GM21447 (cell line): ENCODE measurements around the gene NME1.
"Not testable (repeated sequence)": the region's sequence is repeated elsewhere in the genome, so short reads cannot be mapped to it uniquely, and the experiment has no call there.

Source experiments
- ATAC-seq: cut with Tn5 transposase; IDR thresholded peaks from one replicate; pipeline ENCODE4 v1.9.1; 2021; ENCODE audit not compliant: unreplicated experiment

The NME1 gene

DNA sequence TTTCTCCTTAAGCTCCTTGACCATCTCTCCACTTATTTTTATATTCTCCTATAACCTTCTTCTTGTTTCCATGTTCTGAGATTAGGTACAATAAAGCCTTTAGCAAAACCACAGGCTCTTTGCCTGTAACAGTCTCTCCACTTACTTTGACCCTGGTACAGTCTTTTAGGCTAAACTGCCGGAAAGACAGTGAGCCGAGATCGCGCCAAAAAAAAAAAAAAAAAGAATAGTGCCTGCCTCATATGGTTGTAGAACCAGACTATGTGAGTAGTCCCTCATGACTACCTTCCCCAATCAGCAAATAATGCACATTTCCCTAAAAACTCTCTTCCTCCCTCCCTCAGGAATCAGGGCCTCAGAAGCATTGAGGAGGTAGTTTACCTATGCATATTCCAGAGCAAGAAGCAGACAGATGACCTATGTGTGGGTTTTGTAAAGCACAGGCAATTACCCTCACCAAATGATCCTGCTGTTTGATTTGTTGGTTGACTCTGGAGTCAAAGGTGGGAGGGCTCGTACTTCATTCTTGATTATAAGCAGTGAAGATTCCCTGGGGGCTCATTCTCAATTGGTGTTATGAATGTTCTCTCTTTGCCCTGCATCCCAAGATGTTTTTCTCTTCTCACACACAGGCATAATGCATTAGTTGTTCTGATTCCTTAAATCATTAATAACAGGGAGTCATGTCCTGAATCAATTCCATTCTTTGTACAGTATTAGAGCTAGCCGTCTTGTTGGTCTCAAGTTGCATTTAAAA is 8.9 kb upstream of the NME1 start:
- no peak for ATAC-seq

DNA sequence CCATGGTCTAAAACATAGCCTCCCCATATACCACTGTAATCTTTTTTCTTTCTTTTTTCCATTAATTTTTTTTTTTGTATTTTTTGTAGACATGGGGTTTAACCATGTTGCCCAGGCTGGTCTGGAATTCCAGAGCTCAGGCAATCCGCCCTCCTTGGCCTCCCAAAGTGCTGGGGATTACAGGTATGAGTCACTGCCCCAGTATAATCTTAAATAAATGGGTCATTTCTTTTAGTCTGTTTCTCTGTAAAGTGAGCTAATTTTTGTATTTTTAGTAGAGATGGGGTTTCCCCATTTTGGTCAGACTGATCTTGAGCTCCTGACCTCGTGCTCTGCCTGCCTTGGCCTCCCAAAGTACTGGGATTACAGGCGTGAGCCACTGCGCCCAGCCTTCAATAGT is 5.7 kb upstream of the NME1 start:
- no peak for ATAC-seq

DNA sequence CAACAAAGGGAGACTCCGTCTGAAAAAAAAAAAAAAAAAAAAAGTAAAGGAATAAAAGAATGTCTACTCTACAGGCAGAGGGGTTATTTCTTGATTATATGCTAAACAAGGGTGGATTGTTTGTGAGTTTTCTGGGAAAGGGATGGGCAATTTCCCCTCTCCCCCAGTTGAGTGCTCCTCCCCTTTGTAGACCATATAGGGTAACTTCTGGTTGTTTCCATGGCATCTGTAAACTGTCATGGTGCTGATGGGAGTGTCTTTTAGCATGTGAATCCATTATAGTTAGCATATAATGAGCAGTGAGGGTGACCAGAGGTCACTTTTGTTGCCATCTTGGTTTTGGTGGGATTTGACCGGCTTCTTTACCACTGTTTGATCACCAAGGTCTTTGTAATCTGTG is 4.2 kb upstream of the NME1 start:
- no peak for ATAC-seq

DNA sequence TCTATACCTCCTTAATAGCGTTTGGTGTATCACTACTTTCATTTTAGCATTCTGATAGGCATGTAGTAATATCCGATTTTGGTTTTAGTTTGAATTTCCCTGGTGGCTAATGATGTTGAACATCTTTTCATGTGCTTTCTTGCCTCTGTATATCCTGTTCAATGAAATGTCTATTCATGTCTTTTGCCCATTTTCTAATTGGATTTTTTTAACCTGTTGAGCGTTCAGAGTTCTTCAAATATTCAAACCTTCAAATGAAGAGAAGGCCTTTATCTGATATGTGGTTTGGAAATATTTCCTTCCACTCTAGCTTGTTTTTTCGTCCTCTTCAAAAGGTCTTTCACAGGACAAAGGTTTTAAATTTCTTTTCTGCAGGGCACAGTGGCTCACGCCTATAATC is 2.4 kb upstream of the NME1 start:
- ATAC-seq: no peak

DNA sequence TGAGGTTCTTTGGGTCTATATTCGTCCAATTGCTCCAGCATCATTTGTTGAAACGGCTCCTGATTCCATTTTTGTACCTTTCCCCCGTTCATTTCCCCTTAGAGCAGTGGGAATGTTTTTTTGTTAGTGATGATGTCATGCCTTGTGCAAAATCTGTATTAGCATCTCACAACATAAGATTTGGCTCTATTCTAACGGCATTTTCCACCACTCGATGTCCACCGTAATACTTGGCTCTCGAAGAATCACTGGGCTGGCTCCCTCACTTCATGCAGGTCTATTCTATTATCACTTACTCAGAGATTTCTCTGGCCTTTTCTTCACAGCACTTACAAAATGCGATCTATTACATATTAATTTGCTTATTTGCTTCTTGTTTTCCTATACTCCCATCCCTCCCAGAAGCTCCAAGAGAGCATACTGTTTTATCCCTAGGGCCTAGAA is 571 bp upstream of the NME1 start:
- no peak for ATAC-seq

DNA sequence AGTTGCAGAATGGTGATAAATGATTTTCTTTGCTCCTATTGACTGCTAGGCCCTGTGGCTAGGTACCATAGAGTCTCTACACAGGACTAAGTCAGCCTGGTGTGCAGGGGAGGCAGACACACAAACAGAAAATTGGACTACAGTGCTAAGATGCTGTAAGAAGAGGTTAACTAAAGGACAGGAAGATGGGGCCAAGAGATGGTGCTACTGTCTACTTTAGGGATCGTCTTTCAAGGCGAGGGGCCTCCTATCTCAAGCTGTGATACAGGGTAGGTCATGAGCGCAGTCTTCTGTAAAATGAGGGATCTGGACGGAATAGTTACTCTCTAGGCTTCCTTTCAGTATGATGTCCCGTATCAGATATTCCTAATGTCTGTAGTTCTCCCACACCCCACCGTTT is 817 bp downstream of the NME1 start:
- ATAC-seq: no peak

DNA sequence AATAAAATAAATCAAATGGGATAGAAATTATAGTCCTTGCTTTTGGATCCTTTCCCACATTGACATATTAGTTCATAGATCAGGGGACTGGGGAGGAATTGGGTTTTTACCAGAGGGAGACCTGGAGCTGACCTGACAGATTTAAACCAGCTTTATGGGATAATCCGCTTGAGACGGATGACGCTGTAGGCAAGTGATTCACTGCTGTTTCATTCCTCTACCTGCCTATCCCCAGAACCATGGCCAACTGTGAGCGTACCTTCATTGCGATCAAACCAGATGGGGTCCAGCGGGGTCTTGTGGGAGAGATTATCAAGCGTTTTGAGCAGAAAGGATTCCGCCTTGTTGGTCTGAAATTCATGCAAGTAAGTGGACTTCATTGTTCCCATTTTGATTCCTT is 2.1 kb downstream of the NME1 start:
- no peak for ATAC-seq

DNA sequence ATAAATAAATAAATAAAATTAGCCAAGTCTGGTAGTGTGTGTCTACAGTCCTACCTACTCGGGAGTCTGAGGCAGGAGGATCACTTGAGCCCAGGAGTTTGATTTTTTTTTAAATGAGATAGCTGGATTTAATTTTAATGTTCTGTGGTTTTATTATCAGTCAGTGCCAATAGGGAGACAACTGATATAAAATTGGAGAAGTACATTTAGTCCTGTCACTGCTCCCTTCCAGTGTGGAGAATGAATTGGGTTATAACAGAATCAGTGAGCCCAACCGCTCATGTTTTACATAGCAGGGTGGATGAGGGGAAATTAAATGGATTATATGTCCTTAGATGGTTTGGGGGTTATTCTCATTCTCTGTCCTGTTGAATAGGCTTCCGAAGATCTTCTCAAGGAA is 6.2 kb downstream of the NME1 start:
- ATAC-seq: no peak

DNA sequence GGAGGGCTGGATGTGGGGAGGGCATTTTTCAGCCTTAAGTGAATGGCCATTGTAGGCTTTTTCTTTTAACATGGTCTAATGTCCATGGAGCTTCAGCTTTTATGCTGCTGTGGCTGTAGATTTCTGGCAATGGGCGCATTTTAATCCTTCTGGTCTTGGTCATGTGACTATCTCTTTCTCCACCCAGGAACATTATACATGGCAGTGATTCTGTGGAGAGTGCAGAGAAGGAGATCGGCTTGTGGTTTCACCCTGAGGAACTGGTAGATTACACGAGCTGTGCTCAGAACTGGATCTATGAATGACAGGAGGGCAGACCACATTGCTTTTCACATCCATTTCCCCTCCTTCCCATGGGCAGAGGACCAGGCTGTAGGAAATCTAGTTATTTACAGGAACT is 8.2 kb downstream of the NME1 start:
- ATAC-seq: no peak

DNA sequence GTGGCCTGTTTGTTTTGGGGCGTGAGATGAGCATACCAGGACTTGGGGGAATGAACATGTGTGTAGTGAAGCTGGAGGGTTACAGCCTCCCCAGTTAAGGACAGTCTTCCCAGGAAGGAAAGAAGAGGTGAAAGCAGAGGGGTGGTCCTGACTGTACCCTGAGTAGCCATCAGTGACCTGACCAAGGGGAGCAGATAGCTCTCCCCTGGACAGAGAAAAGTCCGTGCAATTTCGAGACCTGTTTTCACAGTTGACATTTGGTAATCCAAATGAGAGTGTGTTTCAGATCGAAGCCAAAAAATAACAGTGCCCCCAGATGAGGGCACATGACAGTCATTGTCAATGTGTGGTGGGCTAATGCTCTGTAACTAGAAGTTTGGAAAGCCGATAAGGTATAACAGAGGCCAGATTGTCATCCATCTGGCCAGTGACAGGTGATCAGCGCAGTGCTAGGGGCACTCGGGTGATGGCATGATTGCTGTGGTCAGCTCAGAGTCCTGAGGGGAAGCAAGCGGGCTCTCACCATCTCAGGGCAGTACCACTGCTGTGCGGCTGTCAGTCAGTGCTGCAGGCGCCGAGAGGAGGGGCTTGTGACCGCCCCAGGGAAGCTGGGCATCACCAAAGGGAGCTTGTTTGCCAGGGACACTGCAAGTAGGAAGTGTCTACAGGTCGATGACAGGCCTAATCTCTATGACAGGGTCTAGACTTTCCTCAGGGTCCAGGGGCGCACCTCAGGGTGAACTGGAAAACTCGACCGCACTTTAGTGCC is 11.7 kb downstream of the NME1 start:
- ATAC-seq: no peak

DNA sequence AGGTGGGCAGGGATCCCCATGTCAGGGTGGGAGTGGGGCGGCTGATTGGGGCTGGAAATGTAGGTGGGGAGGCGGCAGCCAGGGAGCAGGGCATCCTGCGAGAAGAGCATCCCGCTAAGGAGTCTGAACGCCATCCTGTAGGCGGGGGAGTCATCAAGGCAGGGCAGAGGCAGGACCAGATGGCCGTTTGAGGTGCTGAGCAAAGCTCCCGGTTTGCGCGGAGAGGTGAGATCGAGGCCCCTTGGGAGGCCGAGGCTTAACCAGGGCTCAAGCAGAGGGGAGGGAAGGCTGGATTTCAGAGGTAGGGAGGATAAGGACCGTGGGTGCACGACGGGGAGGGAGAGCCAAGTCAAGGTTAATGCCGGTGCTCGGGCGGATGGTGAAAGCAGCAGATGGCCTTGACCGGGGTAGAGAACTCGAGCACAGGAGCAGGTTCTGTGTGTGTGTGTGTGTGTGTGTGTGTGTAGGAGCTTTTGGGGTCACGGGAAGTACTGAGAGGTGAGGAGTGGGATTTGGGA is 12.4 kb downstream of the NME1 start:
- ATAC-seq: peak; percentile 2

DNA sequence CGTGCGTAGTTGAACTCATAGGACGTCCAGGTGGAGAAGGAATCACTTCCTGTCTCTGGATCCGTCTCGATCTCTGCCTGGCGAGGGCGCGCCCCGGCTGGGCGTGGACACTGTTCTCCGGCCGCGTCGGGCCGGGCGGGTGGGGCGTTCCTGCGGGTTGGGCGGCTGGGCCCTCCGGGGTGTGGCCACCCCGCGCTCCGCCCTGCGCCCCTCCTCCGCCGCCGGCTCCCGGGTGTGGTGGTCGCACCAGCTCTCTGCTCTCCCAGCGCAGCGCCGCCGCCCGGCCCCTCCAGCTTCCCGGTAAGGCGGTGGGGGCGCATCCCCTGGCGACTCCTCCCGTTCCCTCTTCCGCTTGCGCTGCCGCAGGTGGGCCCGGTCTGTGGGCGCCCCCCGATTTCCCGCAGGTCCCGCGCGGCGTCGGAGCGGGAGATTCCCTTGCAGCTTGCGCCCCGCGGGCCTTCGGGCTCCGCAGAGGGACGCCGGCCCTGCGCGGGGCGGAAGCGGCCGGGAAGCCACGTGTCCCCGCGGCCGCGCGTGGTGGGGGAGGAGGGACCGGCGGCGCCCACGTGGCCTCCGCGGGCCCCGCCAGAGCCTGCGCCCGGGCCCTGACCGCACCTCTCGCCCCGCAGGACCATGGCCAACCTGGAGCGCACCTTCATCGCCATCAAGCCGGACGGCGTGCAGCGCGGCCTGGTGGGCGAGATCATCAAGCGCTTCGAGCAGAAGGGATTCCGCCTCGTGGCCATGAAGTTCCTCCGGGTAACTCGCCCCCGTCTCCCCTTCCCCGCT is 13.0 kb downstream of the NME1 start, which contains the start of gene NME2:
Gene NME2 (plus strand): TSS at position 214 of the 789 bp plus-strand sequence. CDS start 420 bp downstream, at position 634.
- ATAC-seq: peak; percentile 86

DNA sequence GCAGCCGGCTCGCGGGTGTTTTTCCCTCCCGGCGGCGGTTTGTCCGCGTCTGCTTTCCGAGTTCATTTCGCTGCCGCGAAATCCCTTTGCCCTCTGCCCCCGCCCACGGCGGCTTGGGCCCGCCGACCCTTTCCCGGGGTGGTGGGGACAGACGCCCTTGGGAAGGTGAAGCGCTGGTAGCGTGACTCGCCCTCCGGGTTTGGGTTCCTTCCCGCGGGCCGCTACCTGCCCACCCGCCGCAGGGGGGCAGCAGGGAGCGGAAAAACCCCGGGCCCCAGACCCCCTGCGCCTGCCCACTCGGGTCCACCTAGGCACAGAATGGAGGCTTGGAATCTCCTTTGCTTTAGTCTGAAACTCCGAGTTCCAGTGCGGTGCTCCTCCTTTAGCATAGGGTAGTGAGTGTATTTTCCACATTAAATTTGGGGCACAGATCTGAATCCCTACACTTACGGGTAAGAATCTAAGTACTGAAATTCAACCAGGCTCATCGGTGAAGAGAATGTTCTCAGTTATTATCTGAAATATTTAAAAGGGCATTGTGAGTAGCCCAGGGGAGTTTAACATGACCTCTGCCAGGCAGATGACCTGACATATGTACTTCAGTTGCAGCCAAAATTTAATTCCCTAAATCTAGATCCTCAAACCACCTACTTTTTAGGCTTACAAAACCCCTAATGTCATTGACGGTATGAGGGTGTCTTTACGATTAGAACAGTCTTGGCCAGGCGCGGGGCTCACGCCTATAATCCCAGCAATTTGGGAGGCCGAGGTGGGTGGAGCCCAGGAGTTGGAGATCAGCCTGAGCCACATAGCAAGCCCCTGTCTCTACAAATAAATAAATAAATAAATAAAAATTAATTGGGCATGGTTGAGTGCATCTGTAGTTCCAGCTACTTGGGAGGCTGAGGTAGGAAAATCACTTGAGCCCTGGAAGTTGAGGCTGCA is 13.9 kb downstream of the NME1 start:
- ATAC-seq: peak; percentile 46

DNA sequence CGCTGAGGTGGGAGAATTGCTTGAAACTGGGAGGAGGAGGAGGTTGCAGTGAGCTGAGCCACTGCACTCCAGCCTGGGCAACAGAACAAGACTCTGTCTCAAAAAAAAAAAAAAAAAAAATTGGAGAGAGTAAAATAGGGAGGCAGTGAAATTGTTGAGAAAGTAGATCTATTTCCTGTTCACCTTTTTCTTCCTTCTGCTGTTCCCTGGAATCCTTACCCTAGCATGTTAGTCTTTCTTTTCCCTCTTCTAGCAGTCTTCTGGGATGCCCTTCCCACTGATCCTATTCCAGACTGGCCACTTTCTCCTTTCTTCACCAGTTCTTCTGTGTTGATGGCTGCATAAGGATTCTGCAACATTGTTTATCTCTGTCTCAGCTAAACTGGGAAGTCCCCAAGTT is 16.0 kb downstream of the NME1 start:
- ATAC-seq: no peak

DNA sequence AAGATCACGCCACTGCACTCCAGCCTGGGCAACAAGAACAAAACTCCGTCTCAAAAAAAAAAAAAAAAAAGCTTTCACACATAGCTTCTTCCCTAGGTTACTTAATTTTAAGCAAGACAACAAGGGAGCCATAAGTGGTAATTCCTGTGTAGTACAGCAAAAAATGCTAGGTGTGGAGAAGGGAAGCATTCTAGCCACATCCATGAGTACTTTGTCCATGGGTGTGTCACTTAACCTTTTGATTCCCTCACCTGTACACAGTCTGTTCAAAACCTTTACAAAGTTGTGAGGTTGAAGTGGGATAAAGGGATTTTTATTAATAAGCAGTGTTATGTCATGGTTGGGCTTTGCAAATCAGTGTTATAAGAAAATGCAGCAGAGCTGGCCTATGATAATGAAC is 17.4 kb downstream of the NME1 start:
- ATAC-seq: no peak

DNA sequence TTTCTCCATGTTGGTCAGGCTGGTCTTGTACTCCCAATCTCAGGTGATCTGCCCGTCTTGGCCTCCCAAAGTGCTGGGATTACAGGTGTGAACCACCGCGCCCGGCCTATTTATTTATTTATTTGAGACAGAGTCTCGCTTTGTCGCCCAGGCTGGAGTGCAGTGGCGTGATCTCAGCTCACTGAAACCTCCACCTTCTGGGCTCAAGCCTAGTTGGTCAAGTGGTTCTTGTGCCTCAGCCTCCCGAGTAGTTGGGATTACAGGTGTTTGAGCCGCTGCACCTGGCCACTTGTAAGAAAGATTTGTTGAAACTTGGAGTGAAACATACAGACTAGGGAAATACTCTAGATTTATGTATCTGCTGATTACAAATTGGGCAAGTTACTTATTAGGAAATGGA is 18.7 kb downstream of the NME1 start:
- not testable (repeated sequence) for ATAC-seq

DNA sequence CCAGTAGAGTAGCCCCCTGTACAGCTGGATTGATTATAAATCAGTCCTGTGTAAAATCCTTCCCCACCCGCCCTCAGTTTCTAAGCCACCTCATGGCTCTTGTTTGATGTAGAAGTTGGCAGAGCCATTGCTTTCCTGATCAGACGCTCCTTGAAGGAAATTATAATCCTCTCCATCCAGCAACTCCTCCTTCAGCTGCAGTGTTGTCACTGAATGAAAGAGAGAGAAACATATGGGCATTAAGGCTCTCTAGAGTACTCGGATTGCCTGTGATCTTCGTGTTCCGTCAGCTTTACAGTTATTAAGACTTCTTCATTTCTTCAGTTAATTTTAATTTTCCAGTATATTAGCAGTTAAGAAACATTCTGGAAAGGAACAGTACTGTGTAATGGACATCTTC is 27.1 kb downstream of the NME1 start:
- ATAC-seq: no peak

DNA sequence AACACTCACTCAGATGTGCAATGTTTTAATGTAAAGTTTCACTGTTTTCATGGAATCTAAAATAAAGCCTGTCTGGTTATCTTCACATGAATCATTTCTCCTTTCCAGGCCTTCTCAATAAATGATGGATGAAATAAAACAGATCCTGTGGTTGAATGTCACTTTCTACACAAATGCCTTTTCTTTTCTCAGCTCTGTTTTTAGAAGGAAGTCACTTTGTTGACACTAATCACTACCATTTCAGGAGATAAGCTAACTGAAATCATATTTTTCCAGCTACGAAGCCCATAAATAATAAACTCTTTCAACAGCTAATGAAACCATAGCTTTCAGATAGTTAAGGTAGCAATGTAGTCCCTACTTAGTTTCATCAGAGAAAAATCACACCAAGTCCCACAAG is 30.8 kb downstream of the NME1 start:
- no peak for ATAC-seq

DNA sequence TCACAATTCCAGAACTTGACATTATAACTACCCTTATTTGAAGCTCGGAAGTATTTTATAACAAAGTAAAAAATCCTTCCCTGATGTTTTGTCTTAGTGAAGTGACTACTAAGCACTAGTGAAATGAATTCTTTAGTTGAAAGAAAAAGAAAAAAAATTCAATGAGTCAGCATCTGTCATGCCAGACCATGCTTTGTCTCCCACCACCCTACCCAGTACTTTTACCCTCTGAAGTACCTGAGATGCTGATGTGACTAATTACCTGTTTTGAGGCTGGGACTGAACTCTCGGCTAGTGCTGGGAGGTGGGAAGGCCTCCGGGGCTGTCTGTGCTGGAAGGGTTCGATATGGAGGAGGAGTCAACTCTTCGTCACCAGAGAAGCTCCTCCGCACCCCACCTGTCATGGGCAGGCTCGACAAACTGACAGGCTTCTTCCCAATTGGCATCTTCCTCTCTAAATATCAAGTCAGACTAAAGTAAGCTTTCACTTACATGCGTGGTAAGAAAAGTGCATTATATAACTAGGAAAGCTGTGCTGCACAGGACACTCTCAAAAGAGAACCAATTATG is 32.5 kb downstream of the NME1 start:
- no peak for ATAC-seq

DNA sequence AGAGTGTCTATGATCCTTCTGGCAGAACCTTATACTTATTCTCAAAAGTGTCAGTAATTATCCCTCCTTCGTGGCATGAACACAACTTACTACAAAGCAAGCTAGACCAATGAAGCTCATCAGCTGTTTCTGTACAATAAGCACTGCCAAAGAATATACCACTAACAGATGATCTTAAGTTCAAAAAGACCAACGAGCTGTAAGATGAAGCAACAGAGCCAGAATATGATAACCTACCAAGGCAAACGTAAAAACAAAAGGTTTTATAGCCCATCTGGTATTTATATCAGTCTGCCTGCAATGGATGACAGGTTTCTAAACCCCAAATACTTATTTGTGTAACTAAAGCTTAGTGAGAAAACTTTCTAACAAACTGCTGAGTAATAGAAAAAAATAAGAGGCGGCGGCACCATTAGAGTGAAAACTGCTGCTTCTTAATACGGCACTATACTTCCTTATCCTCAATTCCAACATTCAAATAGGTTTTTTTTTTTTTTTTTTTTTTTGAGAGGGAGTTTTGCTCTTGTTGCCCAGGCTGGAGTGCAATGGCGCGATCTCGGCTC is 35.0 kb downstream of the NME1 start:
- no peak for ATAC-seq
